Gastrocnemius medialis (tissue), 4 donors: ENCODE data around the gene SLC24A3. TPM values are rescaled to one million over a fixed set of nuclear protein-coding genes. Genes with fewer than 3 reads are reported as not detected.

Source experiments
- ATAC-seq, 2 donors: fragments of 150-250 bp; one replicate each; pipeline ENCODE4 v1.9.1; 2016
- DNase-seq, 2 donors: peaks; one replicate each; pipeline ENCODE4 v3.0.0-alpha.2; 2019
- H3K27ac ChIP-seq, 4 donors: fragments of 200-600 bp; sonication (generic); 1 replicate in 1 of 4; 2 replicates in 3 of 4; pipeline ENCODE4 v1.5.1; 2016 to 2018; ENCODE audit warnings: mild to moderate bottlenecking in 2 of 4, moderate library complexity in 1 of 4
- H3K27me3 ChIP-seq, 3 donors: fragments of 200-600 bp; sonication (generic) in 2 of 3; 1 replicate in 1 of 3; 2 replicates in 2 of 3; pipeline versions ENCODE4 v1.5.1 to v1.6.0; 2016 to 2019; ENCODE audit warnings: mild to moderate bottlenecking in 1 of 3, moderate library complexity in 1 of 3
- H3K36me3 ChIP-seq, 2 donors: fragments of 200-600 bp; sonication (generic) in 1 of 2; one replicate each; pipeline ENCODE4 v1.5.1; 2017 to 2018
- H3K4me1 ChIP-seq, 2 donors: fragments of 200-600 bp; sonication (generic) in 1 of 2; one replicate each; pipeline ENCODE4 v1.5.1; 2016 to 2017; ENCODE audit warnings: mild to moderate bottlenecking in 2 of 2
- H3K4me3 ChIP-seq, 4 donors: fragments of 200-600 bp; sonication (generic) in 3 of 4; 1 replicate in 1 of 4; 2 replicates in 3 of 4; pipeline ENCODE4 v1.5.1; 2016 to 2019; ENCODE audit warnings: mild to moderate bottlenecking in 2 of 4
- H3K9me3 ChIP-seq, 3 donors: fragments of 200-600 bp; sonication (generic) in 2 of 3; 1 replicate in 1 of 3; 2 replicates in 2 of 3; pipeline ENCODE4 v1.5.1; 2016 to 2019
- CTCF ChIP-seq, 5 experiments: fragments of 450-650 bp in 3 of 5; fragments of 200-600 bp in 2 of 5; sonication (generic) in 2 of 5; IDR thresholded peaks in 4 of 5; conservative IDR thresholded peaks in 1 of 5; 1 replicate in 4 of 5; 2 replicates in 1 of 5; pipeline ENCODE4 v1.5.1; 2016 to 2019; ENCODE audit warnings: antibody characterized with exemption in 5 of 5, mild to moderate bottlenecking in 3 of 5, moderate library complexity in 3 of 5
- POLR2A ChIP-seq, 2 donors: fragments of 450-650 bp; IDR thresholded peaks; one replicate each; pipeline ENCODE4 v1.6.1; 2017; ENCODE audit warnings: antibody characterized with exemption in 2 of 2, mild to moderate bottlenecking in 2 of 2, moderate library complexity in 2 of 2
- in situ Hi-C, 4 donors: fragments of 200-750 bp; cut with MboI; loops; one replicate each; pipeline versions ENCODE4 v1.15.0 to v1.8.0; 2017; ENCODE audit warnings: low sequenced_read_pairs in 4 of 4
- intact Hi-C: fragments of 100-400 bp; cut with DNase I; formaldehyde crosslinking; loops from one replicate; pipeline ENCODE4 v1.15.1; 2023; ENCODE audit warnings: low total_unique reads
- total RNA-seq, 4 donors: library from RNA; depleted of rRNA; stranded (reverse); fragments of >200 nt; gene quantifications; one replicate each; pipeline versions ENCODE4 v1.1.0 to v1.2.3, GENCODE V29; 2016

The SLC24A3 gene
- total RNA-seq, 4 donors from 2014 or later = 3.3 to 7.8 (median 6.7) TPM

DNA sequence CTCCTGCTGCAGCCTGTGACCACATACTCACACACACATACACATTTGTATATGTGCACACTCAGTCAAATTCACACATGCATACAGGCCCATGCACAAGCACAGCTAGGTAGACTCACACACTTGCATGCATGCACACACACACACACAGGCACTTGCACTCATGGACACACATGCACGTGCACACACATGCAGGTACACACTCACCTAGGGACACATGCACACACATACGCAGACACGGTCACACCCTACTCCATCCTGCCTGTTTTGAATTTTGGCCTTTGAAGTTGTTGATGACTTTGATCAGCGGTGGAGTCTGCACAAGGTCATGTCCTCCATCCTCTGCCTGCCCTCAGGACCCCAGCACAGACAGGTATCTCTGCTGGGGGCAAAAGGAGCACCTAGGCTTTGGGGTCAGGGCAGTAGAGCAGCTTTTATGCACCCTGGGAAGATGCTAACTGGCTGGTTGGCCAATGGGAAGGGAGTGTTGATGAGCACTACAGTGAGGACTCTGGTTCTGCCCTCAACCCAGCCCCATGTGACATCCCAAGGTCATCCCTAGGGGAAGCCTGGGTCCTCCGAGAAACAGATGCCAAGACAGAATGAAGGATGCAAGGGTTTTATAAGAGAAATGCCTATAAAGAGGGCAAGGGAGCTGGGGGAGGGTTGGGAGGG, 218.3 kb downstream of the SLC24A3 start:
- no peaks in the 10 kb centered on the region for H3K27me3 ChIP-seq
- intact Hi-C loops = no loop called here
- no peak for DNase-seq
- H3K4me1 ChIP-seq = peaks cover 29 to 37% of the 10 kb centered on the region in 2 donors
- TF ChIP-seq CTCF (IDR thresholded peaks at IDR 0.05 in 4 of 5, conservative IDR thresholded peaks at IDR 0.05 in 1 of 5) (no peak), POLR2A (IDR thresholded peaks at IDR 0.05) (no peak)
- no peaks in the 10 kb centered on the region for H3K9me3 ChIP-seq
- no peak overlapping the region for H3K27ac ChIP-seq
- H3K4me3 ChIP-seq = no peak overlapping the region
- in situ Hi-C loops = loop anchor here in 2 of 4 donors (25.0 kb wide), 1 partner anchor 107 kb away; no protein-coding TSS in a partner anchor
- ATAC-seq = no peak
- H3K36me3 ChIP-seq = no peaks in the 10 kb centered on the region

DNA sequence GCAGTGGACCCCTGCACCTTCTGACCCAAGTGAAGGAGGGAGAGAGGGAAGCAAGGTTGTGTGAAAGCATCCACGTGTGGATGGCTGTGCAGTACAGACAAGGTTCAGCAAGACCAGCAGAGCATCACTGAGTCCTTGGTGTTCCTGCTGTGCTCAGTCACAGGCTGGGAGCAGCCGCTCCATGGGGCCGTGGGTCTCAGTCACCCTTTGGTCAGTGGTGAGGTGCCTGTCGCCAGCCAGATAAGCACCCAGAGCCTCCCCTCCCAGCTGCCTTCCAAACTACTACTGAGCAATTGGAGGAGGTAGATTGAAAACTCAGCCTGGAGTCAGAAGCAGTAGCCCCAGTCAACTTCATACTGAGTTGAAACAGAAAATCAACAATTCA, 218.9 kb downstream of the SLC24A3 start:
- no peak for TF ChIP-seq POLR2A (IDR thresholded peaks at IDR 0.05)
- TF ChIP-seq CTCF (IDR thresholded peaks at IDR 0.05 in 4 of 5, conservative IDR thresholded peaks at IDR 0.05 in 1 of 5) = no peak
- H3K27me3 ChIP-seq = no peaks in the 10 kb centered on the region
- ATAC-seq (no peak), DNase-seq (no peak)
- H3K9me3 ChIP-seq = no peaks in the 10 kb centered on the region
- no peaks in the 10 kb centered on the region for H3K36me3 ChIP-seq
- H3K4me1 ChIP-seq = peaks cover 30 to 42% of the 10 kb centered on the region in 2 donors
- in situ Hi-C loops (loop anchor here in 2 of 4 donors (25.0 kb wide), 1 partner anchor 106 kb away; no protein-coding TSS in a partner anchor), intact Hi-C loops (no loop called here)
- H3K27ac ChIP-seq = no peak overlapping the region
- H3K4me3 ChIP-seq = no peak overlapping the region

DNA sequence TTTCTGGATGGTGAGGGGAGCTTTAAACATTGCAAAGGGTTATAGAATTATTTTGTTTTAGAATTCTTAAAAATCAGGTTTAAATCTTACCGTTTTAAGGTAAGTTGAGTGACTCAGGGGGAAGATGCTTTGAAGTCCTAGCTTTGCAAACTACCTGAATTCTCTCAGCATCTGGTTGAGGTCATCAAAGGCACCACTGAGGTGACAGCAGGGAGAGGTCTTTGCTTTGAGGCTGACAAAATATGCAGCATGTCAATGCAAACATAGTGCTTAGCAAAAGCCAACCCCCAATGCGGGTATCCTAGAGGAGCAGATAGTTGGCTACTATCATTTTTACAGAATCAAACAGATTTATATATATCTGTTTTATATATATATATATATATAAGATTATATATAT, 219.5 kb downstream of the SLC24A3 start:
- H3K27ac ChIP-seq = no peak overlapping the region
- in situ Hi-C loops (loop anchor here in 2 of 4 donors (25.0 kb wide), 1 partner anchor 105 kb away; no protein-coding TSS in a partner anchor), intact Hi-C loops (no loop called here)
- no peak for ATAC-seq
- TF ChIP-seq POLR2A (IDR thresholded peaks at IDR 0.05) (no peak), CTCF (IDR thresholded peaks at IDR 0.05 in 4 of 5, conservative IDR thresholded peaks at IDR 0.05 in 1 of 5) (no peak)
- no peaks in the 10 kb centered on the region for H3K36me3 ChIP-seq
- H3K9me3 ChIP-seq = no peaks in the 10 kb centered on the region
- no peak overlapping the region for H3K4me3 ChIP-seq
- no peaks in the 10 kb centered on the region for H3K27me3 ChIP-seq
- DNase-seq = no peak
- H3K4me1 ChIP-seq = peaks cover 29 to 43% of the 10 kb centered on the region in 2 donors

DNA sequence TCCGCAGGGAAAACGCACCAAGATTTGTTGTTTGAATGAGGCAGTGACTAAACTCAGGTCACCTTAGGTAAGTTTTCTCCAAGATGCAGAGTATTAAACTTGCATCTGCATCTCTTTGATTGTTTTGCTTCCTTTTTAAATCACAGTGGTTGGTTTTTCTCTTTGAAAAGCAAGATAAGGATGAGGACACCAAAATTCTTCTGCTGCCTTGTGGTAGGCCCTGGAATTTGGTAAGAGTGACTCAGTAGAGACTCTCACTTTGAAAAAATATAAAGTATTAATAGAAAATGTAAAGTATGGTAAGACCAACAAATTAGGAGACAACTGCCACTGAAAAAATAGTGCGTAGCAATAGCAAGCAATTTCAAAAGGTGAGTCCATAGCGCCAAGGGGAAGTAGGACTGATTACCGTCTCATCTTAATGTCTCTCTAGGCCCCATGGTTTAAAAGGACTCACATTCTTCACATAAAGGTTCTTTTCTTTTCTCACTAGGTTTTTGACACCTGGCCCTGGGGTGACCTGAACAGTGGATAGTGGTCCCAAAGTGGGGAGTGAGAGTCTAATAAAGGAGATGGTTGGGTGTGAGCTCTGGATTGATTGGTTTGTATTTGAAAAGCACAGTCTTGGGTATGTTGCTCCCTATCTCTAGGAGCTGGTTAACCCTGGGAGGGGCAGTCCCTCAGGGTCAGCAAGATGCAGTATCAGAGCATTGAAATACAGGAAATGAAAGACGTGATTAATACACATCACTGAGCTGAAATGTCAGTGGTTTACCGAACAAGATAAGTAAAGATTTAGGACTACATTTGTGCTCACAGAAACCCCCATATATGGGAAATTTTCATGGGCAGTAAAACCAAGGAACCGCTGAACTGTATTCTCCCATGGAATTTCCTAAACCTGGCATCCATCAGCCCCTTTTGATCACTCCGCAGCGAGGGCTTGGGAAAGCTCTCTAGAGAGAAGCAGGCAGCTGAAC, 221.2 kb downstream of the SLC24A3 start:
- no peaks in the 10 kb centered on the region for H3K27me3 ChIP-seq
- H3K4me3 ChIP-seq = no peak overlapping the region
- H3K4me1 ChIP-seq = peaks cover 14 to 30% of the 10 kb centered on the region in 2 donors
- TF ChIP-seq CTCF (IDR thresholded peaks at IDR 0.05 in 4 of 5, conservative IDR thresholded peaks at IDR 0.05 in 1 of 5) (no peak), POLR2A (IDR thresholded peaks at IDR 0.05) (no peak)
- DNase-seq = no peak
- H3K36me3 ChIP-seq = no peaks in the 10 kb centered on the region
- in situ Hi-C loops = loop anchor here in 2 of 4 donors (25.0 kb wide), 1 partner anchor 104 kb away; no protein-coding TSS in a partner anchor
- H3K27ac ChIP-seq = no peak overlapping the region
- no peak for ATAC-seq
- intact Hi-C loops = no loop called here
- no peaks in the 10 kb centered on the region for H3K9me3 ChIP-seq
